Body of pancreas (tissue), 4 donors: ENCODE results near the gene MAPKAPK2.

Experiments
- CTCF ChIP-seq, 7 experiments: fragments of 450-650 bp in 4 of 7; fragments of 200-600 bp in 3 of 7; sonication (generic) in 3 of 7; IDR thresholded peaks; one replicate each; pipeline ENCODE4 v1.5.1; 2016 to 2019; ENCODE audit warnings: antibody characterized with exemption in 7 of 7
- POLR2A ChIP-seq, 3 donors: fragments of 450-650 bp; IDR thresholded peaks; one replicate each; pipeline ENCODE4 v1.6.1; 2016; ENCODE audit warnings: antibody characterized with exemption in 3 of 3, mild to moderate bottlenecking in 2 of 3

- no peak for TF ChIP-seq POLR2A (IDR thresholded peaks at IDR 0.05)
- no peak for TF ChIP-seq CTCF (IDR thresholded peaks at IDR 0.05)
Observed at GRCh38 chr1:206771338-206771692, 86.6 kb downstream of the MAPKAPK2 start.
